ENCODE measurements around the gene TRMO.

- TF ChIP-seq, protein P1, sequence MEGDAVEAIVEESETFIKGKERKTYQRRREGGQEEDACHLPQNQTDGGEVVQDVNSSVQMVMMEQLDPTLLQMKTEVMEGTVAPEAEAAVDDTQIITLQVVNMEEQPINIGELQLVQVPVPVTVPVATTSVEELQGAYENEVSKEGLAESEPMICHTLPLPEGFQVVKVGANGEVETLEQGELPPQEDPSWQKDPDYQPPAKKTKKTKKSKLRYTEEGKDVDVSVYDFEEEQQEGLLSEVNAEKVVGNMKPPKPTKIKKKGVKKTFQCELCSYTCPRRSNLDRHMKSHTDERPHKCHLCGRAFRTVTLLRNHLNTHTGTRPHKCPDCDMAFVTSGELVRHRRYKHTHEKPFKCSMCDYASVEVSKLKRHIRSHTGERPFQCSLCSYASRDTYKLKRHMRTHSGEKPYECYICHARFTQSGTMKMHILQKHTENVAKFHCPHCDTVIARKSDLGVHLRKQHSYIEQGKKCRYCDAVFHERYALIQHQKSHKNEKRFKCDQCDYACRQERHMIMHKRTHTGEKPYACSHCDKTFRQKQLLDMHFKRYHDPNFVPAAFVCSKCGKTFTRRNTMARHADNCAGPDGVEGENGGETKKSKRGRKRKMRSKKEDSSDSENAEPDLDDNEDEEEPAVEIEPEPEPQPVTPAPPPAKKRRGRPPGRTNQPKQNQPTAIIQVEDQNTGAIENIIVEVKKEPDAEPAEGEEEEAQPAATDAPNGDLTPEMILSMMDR (IDR thresholded peaks at IDR 0.05; ENCODE audit: low read depth, low read length, poor library complexity, severe bottlenecking), result no peak
- no peak for TF ChIP-seq EZH2phosphoT487 (IDR thresholded peaks at IDR 0.05; ENCODE audit: borderline replicate concordance, low read length)
These were observed 17.1 kb downstream of the TRMO start for GRCh38 chr9:97905228-97905627.

Data from DOHH2 (cell line).